IMR-90 (cell line): Measurements from ENCODE around the gene NOSTRIN.

Source experiments
- BHLHE40 ChIP-seq: fragments of 150-350 bp; IDR thresholded peaks from 2 replicates; pipeline ENCODE4 v1.6.1; 2016; ENCODE audit warnings: mild to moderate bottlenecking, low read depth, low read length
- CEBPB ChIP-seq: IDR thresholded peaks from 2 replicates; pipeline ENCODE4 v1.6.1; 2012; ENCODE audit warnings: low read depth, low read length, improper control_type of control experiment
- FOS ChIP-seq: fragments of 150-350 bp; IDR thresholded peaks from 2 replicates; pipeline ENCODE4 v1.6.1; 2016; ENCODE audit warnings: low read depth, low read length
- POLR2A ChIP-seq: IDR thresholded peaks from 2 replicates; pipeline ENCODE4 v1.6.1; 2012; ENCODE audit warnings: mild to moderate bottlenecking, low read depth, low read length
- TF ChIP-seq, protein P1 (sequence below): conservative IDR thresholded peaks from 2 replicates; pipeline ENCODE4 v1.5.1; 2012; ENCODE audit warnings: mild to moderate bottlenecking, low read depth, low read length, improper control_type of control experiment
- TF ChIP-seq, protein P2 (sequence below): fragments of 150-350 bp; IDR thresholded peaks from 2 replicates; pipeline ENCODE4 v1.6.1; 2016; ENCODE audit warnings: low read depth, mild to moderate bottlenecking, low read length, moderate library complexity, borderline replicate concordance

DNA sequence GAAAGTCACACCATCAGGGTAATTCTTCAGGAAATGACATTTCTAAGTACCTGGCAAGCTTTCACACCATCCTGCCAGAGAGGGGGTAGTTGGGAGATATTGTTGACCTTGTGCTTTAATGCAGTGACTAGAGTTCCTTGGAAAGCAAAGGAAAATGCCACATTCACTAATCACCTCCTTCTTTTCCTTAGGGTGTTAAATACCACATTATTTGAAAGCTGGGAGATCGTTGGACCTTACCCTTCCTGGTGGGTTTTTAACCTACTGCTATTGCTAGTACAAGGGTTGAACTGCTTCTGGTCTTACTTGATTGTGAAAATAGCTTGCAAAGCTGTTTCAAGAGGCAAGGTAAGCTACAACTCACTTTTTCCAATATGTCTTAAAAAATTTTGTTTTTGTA lies 37.0 kb upstream of the NOSTRIN start:
- TF ChIP-seq, protein P1, sequence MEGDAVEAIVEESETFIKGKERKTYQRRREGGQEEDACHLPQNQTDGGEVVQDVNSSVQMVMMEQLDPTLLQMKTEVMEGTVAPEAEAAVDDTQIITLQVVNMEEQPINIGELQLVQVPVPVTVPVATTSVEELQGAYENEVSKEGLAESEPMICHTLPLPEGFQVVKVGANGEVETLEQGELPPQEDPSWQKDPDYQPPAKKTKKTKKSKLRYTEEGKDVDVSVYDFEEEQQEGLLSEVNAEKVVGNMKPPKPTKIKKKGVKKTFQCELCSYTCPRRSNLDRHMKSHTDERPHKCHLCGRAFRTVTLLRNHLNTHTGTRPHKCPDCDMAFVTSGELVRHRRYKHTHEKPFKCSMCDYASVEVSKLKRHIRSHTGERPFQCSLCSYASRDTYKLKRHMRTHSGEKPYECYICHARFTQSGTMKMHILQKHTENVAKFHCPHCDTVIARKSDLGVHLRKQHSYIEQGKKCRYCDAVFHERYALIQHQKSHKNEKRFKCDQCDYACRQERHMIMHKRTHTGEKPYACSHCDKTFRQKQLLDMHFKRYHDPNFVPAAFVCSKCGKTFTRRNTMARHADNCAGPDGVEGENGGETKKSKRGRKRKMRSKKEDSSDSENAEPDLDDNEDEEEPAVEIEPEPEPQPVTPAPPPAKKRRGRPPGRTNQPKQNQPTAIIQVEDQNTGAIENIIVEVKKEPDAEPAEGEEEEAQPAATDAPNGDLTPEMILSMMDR: no peak
- TF ChIP-seq POLR2A (no peak), BHLHE40 (no peak), CEBPB (no peak), FOS (no peak)
- TF ChIP-seq, protein P2, sequence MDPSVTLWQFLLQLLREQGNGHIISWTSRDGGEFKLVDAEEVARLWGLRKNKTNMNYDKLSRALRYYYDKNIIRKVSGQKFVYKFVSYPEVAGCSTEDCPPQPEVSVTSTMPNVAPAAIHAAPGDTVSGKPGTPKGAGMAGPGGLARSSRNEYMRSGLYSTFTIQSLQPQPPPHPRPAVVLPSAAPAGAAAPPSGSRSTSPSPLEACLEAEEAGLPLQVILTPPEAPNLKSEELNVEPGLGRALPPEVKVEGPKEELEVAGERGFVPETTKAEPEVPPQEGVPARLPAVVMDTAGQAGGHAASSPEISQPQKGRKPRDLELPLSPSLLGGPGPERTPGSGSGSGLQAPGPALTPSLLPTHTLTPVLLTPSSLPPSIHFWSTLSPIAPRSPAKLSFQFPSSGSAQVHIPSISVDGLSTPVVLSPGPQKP: no peak
